Stimulated activated CD8-positive, alpha-beta memory T cell treated with anti-CD3 and anti-CD28 coated beads, Interleukin-15, amount 100 ng/mL, for 1 hour (primary cell): ENCODE measurements around the gene DNMT3L.
"Not testable (repeated sequence)": the region's sequence is repeated elsewhere in the genome, so short reads cannot be mapped to it uniquely, and the experiment has no call there.

Experiments
- DNase-seq: peaks from one replicate; pipeline ENCODE4 v3.0.0-alpha.2; 2020; ENCODE audit warnings: low read depth

Gene DNMT3L

GRCh38 chr21:44261675-44262295 is at the start of gene DNMT3L:
Gene DNMT3L, minus strand, starts transcription at chr21:44261897. Its CDS starts 638 bp downstream, at chr21:44261259.
- no peak for DNase-seq

- no peak for DNase-seq
Measured at GRCh38 chr21:44310628-44311507, 49.2 kb upstream of the DNMT3L start.

- no peak for DNase-seq
Measured at GRCh38 chr21:44306936-44307704, 45.4 kb upstream of the DNMT3L start.

- no peak for DNase-seq
Measured at GRCh38 chr21:44305691-44306090, 44.0 kb upstream of the DNMT3L start.

- DNase-seq, result no peak
Measured at GRCh38 chr21:44304877-44305293, 43.2 kb upstream of the DNMT3L start.

- no peak for DNase-seq
Measured at GRCh38 chr21:44304011-44304616, 42.4 kb upstream of the DNMT3L start.

GRCh38 chr21:44303490-44303981 is 41.8 kb upstream of the DNMT3L start:
- DNase-seq, result no peak

GRCh38 chr21:44302573-44303401 is 41.1 kb upstream of the DNMT3L start:
- not testable (repeated sequence) for DNase-seq

- DNase-seq, result no peak
Measured at GRCh38 chr21:44301961-44302406, 40.3 kb upstream of the DNMT3L start.

GRCh38 chr21:44301141-44301540 is 39.4 kb upstream of the DNMT3L start:
- DNase-seq, result no peak

- no peak for DNase-seq
Measured at GRCh38 chr21:44300262-44300959, 38.7 kb upstream of the DNMT3L start.

- no peak for DNase-seq
Measured at GRCh38 chr21:44299458-44300261, 38.0 kb upstream of the DNMT3L start, which contains the start of gene PFKL. Gene PFKL, plus strand, starts transcription at chr21:44300053. Its CDS starts 53 bp downstream, at chr21:44300106.

GRCh38 chr21:44299085-44299457 is 37.4 kb upstream of the DNMT3L start:
- DNase-seq, result no peak

GRCh38 chr21:44298301-44298700 is 36.6 kb upstream of the DNMT3L start:
- DNase-seq, result no peak

- peak; percentile 48 for DNase-seq
Measured at GRCh38 chr21:44297525-44298290, 36.0 kb upstream of the DNMT3L start.

- no peak for DNase-seq
Measured at GRCh38 chr21:44296916-44297315, 35.2 kb upstream of the DNMT3L start.

GRCh38 chr21:44296103-44296519 is 34.4 kb upstream of the DNMT3L start:
- no peak for DNase-seq

GRCh38 chr21:44295646-44296045 is 33.9 kb upstream of the DNMT3L start:
- DNase-seq, result no peak

GRCh38 chr21:44295163-44295573 is 33.5 kb upstream of the DNMT3L start:
- DNase-seq, result no peak
